Astrocyte of the cerebellum (primary cell): ENCODE results near the gene IGFBP3.

Experiments
- DNase-seq: peaks from one replicate; pipeline ENCODE4 v3.0.0-alpha.2; 2011; ENCODE audit warnings: low read depth
- H3K4me3 ChIP-seq: 2 replicates; pipeline ENCODE4 v1.5.1; 2011; ENCODE audit warnings: mild to moderate bottlenecking, low read depth, low read length, moderate library complexity
- in situ Hi-C: cut with HindIII; loops from 2 replicates; pipeline ENCODE4 v1.10.0; 2017; ENCODE audit warnings: low sequenced_read_pairs
- TF ChIP-seq, protein P1 (sequence below): IDR thresholded peaks from 2 replicates; pipeline ENCODE4 v1.5.1; 2012; ENCODE audit warnings: low read length, low read depth, moderate library complexity, mild to moderate bottlenecking; ENCODE audit errors: missing control alignments

IGFBP3 gene

DNA sequence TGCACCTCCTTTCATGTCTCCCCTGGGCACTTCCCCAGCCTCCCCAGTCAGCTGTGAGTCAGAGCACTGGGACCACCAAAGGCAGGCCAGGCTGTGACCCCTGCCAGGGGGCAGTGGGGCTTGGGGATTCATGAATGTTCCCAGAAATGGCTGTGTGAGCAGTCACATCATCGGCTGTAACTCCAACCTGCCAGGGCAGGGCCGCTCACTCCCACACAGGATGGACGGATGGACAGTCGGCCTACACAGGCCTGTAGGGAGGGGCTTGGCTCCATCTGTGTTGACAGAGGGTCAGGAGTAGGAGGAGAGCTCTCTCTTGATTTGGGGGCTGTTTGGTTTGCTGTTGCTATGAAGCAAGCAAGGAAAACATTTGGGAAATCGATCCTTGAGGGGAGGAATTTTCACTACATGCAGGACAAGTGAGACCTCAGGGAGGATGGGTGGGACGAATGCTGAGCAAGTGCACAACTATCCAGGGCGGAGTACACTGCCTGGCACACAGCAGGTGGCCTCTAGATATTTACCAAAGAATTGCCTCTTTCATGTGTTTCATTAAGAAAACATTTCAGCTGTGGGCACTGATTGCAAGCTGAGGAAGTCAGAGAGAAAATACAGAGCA lies 35.7 kb downstream of the IGFBP3 start:
- in situ Hi-C loops, result no loop called here
- no peak overlapping the region for H3K4me3 ChIP-seq
- TF ChIP-seq, protein P1, sequence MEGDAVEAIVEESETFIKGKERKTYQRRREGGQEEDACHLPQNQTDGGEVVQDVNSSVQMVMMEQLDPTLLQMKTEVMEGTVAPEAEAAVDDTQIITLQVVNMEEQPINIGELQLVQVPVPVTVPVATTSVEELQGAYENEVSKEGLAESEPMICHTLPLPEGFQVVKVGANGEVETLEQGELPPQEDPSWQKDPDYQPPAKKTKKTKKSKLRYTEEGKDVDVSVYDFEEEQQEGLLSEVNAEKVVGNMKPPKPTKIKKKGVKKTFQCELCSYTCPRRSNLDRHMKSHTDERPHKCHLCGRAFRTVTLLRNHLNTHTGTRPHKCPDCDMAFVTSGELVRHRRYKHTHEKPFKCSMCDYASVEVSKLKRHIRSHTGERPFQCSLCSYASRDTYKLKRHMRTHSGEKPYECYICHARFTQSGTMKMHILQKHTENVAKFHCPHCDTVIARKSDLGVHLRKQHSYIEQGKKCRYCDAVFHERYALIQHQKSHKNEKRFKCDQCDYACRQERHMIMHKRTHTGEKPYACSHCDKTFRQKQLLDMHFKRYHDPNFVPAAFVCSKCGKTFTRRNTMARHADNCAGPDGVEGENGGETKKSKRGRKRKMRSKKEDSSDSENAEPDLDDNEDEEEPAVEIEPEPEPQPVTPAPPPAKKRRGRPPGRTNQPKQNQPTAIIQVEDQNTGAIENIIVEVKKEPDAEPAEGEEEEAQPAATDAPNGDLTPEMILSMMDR, result no peak
- DNase-seq, result no peak

DNA sequence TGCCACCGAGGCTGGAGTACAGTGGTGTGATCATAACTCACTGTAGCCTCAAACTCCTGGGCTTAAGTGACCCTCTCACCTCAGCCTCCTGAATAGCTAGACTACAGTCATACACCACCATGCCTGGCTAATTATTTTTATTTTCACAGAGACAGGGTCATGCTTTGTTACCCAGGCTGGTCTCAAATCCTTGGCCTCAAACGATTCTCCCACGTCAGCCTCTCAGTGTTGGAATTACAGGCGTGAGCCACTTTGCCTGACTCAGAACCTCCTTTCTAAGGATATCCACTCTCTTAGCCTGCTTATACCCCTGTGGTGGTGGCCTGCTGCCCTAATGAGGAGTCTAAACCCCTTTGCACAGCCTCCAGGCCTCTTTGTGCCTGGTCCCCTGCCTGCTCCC lies 36.9 kb downstream of the IGFBP3 start:
- H3K4me3 ChIP-seq, result no peak overlapping the region
- TF ChIP-seq, protein P1, result no peak
- DNase-seq, result no peak
- in situ Hi-C loops, result no loop called here

DNA sequence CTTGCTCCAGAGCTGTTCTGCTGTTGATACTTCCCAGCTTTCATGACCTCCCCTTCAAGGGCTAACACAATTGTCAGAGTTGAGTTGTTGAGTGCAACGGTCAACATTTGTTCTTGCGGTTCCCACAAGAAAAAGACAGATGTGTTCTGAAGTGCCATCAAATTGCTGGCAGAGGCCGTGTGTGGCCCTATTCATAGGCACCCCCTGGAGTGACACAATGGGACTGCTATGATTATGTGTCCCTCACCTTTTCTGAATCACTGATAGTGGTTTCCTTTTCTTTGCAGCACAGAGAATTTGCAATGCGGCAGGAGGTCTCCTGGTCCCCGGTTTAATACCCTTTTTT lies 38.6 kb downstream of the IGFBP3 start:
- DNase-seq, result no peak
- in situ Hi-C loops, result no loop called here
- TF ChIP-seq, protein P1, result no peak
- no peak overlapping the region for H3K4me3 ChIP-seq

DNA sequence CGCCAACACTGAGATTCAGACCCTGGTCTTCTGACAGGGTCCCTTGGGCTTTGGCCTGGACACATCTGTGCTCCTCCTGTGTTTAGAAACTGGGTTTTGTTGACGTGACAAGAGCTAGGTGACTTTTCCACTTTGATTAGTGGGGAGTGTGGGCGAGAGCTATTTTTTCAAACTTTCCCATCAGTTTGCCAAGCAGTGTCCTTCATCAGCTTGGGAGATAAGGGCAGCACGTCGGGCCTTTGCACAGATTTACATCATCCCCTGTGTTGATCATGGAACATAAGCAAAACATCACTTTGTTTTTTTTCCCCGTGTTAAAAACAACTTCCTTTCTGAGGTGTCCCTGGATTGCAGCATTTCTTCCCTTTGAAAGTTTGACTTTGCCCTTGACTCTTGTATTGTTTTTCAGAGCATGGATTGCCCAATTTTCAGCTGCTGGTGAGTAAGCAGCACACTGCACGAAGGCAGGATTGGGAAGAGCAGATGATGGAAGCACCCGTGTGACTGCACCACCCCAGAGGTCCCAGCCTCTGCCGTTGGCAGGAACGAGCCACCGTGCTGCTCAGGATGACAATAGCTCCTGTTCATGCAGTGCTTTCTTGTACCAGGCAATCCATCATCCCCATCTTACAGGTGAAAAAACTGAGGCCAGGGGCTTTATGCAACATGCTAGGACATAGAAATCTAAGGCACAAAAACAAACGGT lies 39.2 kb downstream of the IGFBP3 start:
- TF ChIP-seq, protein P1, result no peak
- no peak for DNase-seq
- in situ Hi-C loops, result no loop called here
- no peak overlapping the region for H3K4me3 ChIP-seq

DNA sequence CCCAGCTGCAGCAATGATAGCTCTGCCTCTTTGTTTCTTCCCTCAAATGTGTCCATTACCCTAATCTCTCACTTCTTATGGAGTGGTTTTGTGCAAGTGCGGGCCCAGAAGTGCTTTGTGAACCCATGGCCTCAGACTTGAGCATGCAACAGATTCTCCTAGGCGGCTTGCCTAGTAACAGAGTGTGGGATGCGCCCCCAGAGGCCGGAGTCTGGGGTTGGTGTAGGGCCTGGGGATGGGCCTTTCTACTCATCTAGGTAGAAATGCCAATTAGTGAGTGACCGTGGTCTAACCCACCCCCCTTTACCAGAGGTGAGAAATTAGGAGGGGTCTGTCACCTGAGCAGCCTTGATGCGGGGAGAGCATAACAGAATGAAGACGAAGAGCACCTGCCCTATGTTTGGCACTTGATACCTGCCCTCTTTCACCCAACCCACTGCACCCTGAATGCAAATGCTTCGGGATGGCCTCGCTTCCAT lies 39.8 kb downstream of the IGFBP3 start:
- no peak for DNase-seq
- H3K4me3 ChIP-seq, result no peak overlapping the region
- TF ChIP-seq, protein P1, result no peak
- in situ Hi-C loops, result no loop called here

DNA sequence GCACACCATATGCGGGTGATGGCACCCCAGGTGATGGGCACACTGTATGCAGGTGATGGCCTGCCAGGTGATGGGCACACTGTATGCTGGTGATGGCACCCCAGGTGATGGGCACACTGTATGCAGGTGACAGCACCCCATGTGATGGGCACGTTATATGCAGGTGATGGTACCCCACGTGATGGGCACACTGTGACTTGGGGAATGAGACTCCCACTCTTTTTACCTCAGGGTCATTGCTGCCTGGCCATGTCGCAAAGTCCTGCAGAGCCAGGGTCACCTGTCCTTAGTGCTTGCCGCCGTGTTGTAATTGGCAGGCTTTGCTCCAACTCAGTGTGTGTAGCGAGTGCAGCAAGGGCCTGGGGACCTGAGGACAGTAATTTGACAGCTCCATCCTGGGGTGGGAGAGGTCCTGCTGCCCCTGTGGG lies 40.6 kb downstream of the IGFBP3 start:
- in situ Hi-C loops, result no loop called here
- DNase-seq, result no peak
- H3K4me3 ChIP-seq, result no peak overlapping the region
- TF ChIP-seq, protein P1, result no peak
